Measurements from ENCODE around the gene C1QL1.

DNA sequence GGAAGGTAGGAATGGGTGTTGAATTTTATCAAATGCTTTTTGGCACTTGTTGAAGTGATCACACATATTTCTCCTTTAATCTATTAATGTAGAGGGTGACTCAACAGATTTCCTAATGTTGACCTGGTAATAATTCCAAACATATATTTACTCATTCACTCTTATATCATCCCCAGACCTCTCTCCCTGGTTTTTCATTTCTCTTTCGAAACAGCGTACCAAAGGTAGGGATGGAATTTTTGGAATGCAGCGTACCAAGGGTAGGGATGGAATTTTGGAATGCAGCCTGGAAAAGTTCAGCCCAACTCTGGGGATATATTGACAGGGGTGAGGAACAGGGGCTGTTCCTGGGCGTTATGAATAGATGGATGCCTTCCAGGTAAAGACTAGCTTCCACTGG, 27.8 kb downstream of the C1QL1 start:
- TF ChIP-seq, protein P1, sequence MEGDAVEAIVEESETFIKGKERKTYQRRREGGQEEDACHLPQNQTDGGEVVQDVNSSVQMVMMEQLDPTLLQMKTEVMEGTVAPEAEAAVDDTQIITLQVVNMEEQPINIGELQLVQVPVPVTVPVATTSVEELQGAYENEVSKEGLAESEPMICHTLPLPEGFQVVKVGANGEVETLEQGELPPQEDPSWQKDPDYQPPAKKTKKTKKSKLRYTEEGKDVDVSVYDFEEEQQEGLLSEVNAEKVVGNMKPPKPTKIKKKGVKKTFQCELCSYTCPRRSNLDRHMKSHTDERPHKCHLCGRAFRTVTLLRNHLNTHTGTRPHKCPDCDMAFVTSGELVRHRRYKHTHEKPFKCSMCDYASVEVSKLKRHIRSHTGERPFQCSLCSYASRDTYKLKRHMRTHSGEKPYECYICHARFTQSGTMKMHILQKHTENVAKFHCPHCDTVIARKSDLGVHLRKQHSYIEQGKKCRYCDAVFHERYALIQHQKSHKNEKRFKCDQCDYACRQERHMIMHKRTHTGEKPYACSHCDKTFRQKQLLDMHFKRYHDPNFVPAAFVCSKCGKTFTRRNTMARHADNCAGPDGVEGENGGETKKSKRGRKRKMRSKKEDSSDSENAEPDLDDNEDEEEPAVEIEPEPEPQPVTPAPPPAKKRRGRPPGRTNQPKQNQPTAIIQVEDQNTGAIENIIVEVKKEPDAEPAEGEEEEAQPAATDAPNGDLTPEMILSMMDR (IDR thresholded peaks at IDR 0.05), result no peak
- no peak for TF ChIP-seq EP300 (IDR thresholded peaks at IDR 0.05)
- TF ChIP-seq POLR2AphosphoS5 (IDR thresholded peaks at IDR 0.05), result no peak
- TF ChIP-seq POLR2A (IDR thresholded peaks at IDR 0.05; ENCODE audit: low read depth), result no peak
